HG02970 (cell line): ENCODE results near the gene LCE3D.

ENCODE experiments used
- ATAC-seq: cut with Tn5 transposase; IDR thresholded peaks from one replicate; pipeline ENCODE4 v1.9.1; 2021; ENCODE audit warnings: mild to moderate bottlenecking, moderate library complexity, moderate number of reproducible peaks; ENCODE audit not compliant: unreplicated experiment, low FRiP score

Gene LCE3D

DNA sequence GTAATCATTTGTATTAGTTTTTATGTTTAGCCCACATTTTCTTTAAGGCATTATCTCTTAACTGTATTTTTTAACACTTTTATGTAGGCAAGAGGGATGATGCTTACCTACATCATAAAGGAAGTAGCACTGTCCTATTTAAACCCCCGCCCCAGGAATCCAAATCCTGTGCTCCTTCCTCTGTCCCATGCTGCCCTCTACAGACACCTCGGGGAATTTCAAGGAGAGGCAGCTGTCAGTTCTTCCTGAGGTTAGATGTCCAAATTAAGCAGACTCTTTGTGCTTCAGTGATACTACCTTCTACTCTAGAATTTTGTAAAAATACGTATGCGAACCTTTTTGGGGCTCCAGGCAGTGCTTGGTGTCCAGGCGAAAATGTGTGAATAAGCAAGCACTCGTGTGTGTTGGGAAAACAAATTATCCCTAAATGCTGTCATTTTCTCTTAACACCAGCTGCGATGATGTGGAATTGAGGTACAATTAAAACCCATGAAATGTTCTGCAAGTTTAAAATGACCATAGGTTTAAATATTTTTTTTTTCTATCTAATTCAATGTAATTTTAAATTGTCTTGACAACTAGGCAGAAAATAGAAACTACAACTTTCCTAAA, 46.9 kb downstream of the LCE3D start:
- ATAC-seq, result no peak
